SU-DHL-6 (cell line): ENCODE measurements around the gene ATP13A3.

Source experiments
- H2AFZ ChIP-seq: fragments of 200-600 bp; sonication (generic); 2 replicates; pipeline ENCODE4 v1.6.1; 2014; ENCODE audit warnings: low read depth, mild to moderate bottlenecking, moderate library complexity, mixed read lengths, antibody characterized with exemption, low read length; ENCODE audit not compliant: severe bottlenecking
- H3F3A ChIP-seq: fragments of 200-600 bp; shearing (Covaris generic); 2 replicates; pipeline ENCODE4 v1.6.0; 2016; ENCODE audit warnings: antibody characterized with exemption, mild to moderate bottlenecking; ENCODE audit not compliant: insufficient read depth
- H3K27ac ChIP-seq: fragments of 200-600 bp; sonication (generic); 2 replicates; pipeline ENCODE4 v1.5.1; 2016; ENCODE audit warnings: low read depth, mild to moderate bottlenecking, low read length, moderate library complexity, mixed read lengths
- H3K27me3 ChIP-seq: fragments of 200-600 bp; sonication (generic), shearing (Covaris generic); 2 replicates; pipeline ENCODE4 v1.6.0; 2014; ENCODE audit warnings: mild to moderate bottlenecking, low read length
- H3K36me3 ChIP-seq: fragments of 200-600 bp; sonication (generic); 2 replicates; pipeline ENCODE4 v1.6.1; 2014; ENCODE audit warnings: mild to moderate bottlenecking, low read length, mixed read lengths
- H3K4me2 ChIP-seq: fragments of 300-600, 200-600 bp; shearing (Covaris generic), sonication (generic); 2 replicates; pipeline ENCODE4 v1.6.0; 2014; ENCODE audit warnings: low read length, low read depth, mild to moderate bottlenecking; ENCODE audit not compliant: poor library complexity, severe bottlenecking
- H3K4me3 ChIP-seq: fragments of 200-600 bp; sonication (generic); 2 replicates; pipeline ENCODE4 v1.5.1; 2014; ENCODE audit warnings: antibody characterized with exemption, low read length, mild to moderate bottlenecking, mixed read lengths; ENCODE audit not compliant: insufficient read depth, poor library complexity, severe bottlenecking
- H3K79me2 ChIP-seq: fragments of 200-600 bp; sonication (generic); 2 replicates; pipeline ENCODE4 v1.6.1; 2014; ENCODE audit warnings: mild to moderate bottlenecking, low read length, moderate library complexity; ENCODE audit not compliant: insufficient read depth
- H3K9ac ChIP-seq: fragments of 200-600 bp; sonication (generic); 2 replicates; pipeline ENCODE4 v1.7.0; 2014; ENCODE audit warnings: mild to moderate bottlenecking, low read length
- H3K9me2 ChIP-seq: fragments of 200-600 bp; sonication (generic); replicated peaks from 2 replicates; pipeline ENCODE4 v1.6.1; 2014; ENCODE audit warnings: low read length; ENCODE audit not compliant: insufficient read depth
- H3K9me3 ChIP-seq: fragments of 200-600 bp; sonication (generic); 2 replicates; pipeline ENCODE4 v1.6.1; 2014; ENCODE audit warnings: low read length, mixed read lengths; ENCODE audit not compliant: insufficient read depth
- H4K20me1 ChIP-seq: fragments of 200-600 bp; sonication (generic); 2 replicates; pipeline ENCODE4 v1.6.1; 2014; ENCODE audit warnings: low read depth, mild to moderate bottlenecking, antibody characterized with exemption, low read length, moderate library complexity, mixed read lengths
- EZH2phosphoT487 ChIP-seq: fragments of 200-600 bp; sonication (generic), shearing (Covaris generic); conservative IDR thresholded peaks from 2 replicates; pipeline ENCODE4 v1.6.1; 2018; ENCODE audit warnings: mild to moderate bottlenecking, antibody characterized with exemption, low read length, moderate library complexity, mixed read lengths
- TF ChIP-seq, protein P1 (sequence below): fragments of 200-600 bp; sonication (generic); IDR thresholded peaks from one replicate; pipeline ENCODE4 v1.5.1; 2017; ENCODE audit warnings: antibody characterized with exemption, mild to moderate bottlenecking, low read length, moderate library complexity; ENCODE audit not compliant: insufficient read depth, poor library complexity, severe bottlenecking

Gene ATP13A3

DNA sequence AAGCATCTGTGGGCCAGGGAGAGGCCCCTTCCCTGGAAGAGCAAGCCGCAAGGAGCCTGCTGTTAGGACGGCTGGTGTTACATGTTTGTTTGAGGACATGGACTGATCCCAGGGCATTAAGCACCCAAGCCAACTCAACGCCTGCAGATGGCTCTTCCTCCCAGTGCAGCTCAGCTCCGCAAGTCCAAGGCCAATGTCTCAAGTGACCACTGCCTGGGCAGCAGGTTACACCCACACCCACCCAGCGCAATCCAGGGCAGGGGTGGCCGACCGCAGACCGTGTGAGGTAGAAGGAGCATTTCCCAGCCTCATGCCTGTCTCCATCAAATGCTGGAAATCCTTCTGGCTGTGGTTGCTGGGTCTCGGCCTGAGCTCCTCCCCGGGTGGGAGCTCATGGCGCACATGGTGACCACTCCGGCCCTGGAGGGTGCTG lies 102.2 kb downstream of the ATP13A3 start:
- no peaks in the 10 kb centered on the region for H3K9me3 ChIP-seq
- no peaks in the 10 kb centered on the region for H3K79me2 ChIP-seq
- H3K27me3 ChIP-seq, result no peaks in the 10 kb centered on the region
- H3K36me3 ChIP-seq, result no peaks in the 10 kb centered on the region
- no peaks in the 10 kb centered on the region for H3F3A ChIP-seq
- no peak overlapping the region for H3K4me2 ChIP-seq
- no peaks in the 10 kb centered on the region for H3K9me2 ChIP-seq
- no peak for TF ChIP-seq EZH2phosphoT487
- TF ChIP-seq, protein P1, sequence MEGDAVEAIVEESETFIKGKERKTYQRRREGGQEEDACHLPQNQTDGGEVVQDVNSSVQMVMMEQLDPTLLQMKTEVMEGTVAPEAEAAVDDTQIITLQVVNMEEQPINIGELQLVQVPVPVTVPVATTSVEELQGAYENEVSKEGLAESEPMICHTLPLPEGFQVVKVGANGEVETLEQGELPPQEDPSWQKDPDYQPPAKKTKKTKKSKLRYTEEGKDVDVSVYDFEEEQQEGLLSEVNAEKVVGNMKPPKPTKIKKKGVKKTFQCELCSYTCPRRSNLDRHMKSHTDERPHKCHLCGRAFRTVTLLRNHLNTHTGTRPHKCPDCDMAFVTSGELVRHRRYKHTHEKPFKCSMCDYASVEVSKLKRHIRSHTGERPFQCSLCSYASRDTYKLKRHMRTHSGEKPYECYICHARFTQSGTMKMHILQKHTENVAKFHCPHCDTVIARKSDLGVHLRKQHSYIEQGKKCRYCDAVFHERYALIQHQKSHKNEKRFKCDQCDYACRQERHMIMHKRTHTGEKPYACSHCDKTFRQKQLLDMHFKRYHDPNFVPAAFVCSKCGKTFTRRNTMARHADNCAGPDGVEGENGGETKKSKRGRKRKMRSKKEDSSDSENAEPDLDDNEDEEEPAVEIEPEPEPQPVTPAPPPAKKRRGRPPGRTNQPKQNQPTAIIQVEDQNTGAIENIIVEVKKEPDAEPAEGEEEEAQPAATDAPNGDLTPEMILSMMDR, result no peak
- no peak overlapping the region for H2AFZ ChIP-seq
- H4K20me1 ChIP-seq, result no peaks in the 10 kb centered on the region
- H3K27ac ChIP-seq, result no peak overlapping the region
- no peak overlapping the region for H3K9ac ChIP-seq
- no peak overlapping the region for H3K4me3 ChIP-seq

DNA sequence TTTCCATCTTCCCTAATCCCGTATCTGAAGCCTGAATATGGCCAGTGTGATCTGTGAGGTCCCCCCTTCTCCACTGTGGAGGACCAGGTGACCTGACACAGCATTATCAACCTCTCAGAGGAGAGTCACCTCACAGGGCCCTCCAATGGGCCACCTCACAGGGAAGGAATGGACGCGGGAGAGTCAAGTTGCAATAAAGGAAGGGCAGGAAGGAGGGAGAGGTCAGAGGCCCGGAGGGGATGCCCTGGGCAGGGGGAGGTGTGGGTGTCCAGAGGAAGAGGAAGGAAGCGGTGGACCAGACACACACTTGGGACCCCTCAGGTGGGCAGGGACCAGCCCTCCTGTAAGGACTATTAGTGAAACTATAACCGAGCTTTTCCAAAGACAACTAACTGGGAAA lies 102.6 kb downstream of the ATP13A3 start:
- TF ChIP-seq, protein P1, result no peak
- TF ChIP-seq EZH2phosphoT487, result no peak
- H3K9ac ChIP-seq, result no peak overlapping the region

DNA sequence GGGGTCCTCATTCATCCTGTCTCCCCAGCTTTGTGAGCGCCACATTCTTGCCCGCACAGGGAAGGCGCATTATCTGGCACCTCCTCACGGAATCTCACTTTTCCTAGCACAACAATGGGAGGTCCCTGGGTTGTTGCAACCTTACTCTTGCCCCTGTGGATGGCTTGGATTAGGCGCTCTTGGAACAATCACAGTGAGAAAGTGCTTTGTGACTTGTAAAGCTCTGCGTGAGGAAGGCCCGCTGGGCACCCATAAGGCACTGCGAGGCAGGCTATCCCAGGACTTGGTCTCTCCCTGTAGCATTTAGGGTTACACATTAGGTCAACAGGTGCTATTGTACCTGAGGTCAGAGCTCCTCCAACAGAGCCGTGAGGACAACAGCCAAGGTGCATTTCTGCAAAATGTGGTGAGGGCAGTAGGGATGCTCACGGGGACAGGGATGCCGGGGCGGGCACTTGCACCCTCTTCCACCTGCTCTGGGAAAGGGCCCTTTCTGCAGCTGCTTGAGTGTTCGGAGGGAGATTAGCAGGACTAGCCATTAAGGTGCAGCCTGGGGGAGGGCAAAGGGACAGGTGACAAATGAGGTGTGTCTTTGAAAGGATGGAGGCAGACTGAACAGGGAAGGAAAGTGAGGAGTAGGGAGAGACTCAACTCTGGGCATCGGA lies 103.4 kb downstream of the ATP13A3 start:
- H3K27me3 ChIP-seq, result no peaks in the 10 kb centered on the region
- no peak overlapping the region for H3K27ac ChIP-seq
- no peaks in the 10 kb centered on the region for H3K9me2 ChIP-seq
- no peak overlapping the region for H3K4me3 ChIP-seq
- TF ChIP-seq, protein P1, result no peak
- no peak for TF ChIP-seq EZH2phosphoT487
- no peaks in the 10 kb centered on the region for H3K9me3 ChIP-seq
- H3K9ac ChIP-seq, result no peak overlapping the region
- no peaks in the 10 kb centered on the region for H3K79me2 ChIP-seq
- no peaks in the 10 kb centered on the region for H3F3A ChIP-seq
- H2AFZ ChIP-seq, result no peak overlapping the region
- no peaks in the 10 kb centered on the region for H3K36me3 ChIP-seq
- H3K4me2 ChIP-seq, result no peak overlapping the region
- no peaks in the 10 kb centered on the region for H4K20me1 ChIP-seq

More for the DNA sequence above, 102.6 kb downstream of the ATP13A3 start:
- Histone ChIP-seq H3K4me2 (no peak overlapping the region), H3K27ac (no peak overlapping the region), H3K9me2 (no peaks in the 10 kb centered on the region), H3K79me2 (no peaks in the 10 kb centered on the region), H2AFZ (no peak overlapping the region), H3K9me3 (no peaks in the 10 kb centered on the region), H3F3A (no peaks in the 10 kb centered on the region), H3K27me3 (no peaks in the 10 kb centered on the region), H4K20me1 (no peaks in the 10 kb centered on the region), H3K4me3 (no peak overlapping the region), H3K36me3 (no peaks in the 10 kb centered on the region)
